Endothelial cell of umbilical vein (primary cell): ENCODE data around the gene C10orf71. TPM values are rescaled to one million over a fixed set of nuclear protein-coding genes. Genes with fewer than 3 reads are reported as not detected.

Experiments used
- BruUV-seq: library from RNA; stranded (reverse); fragments of 400-500 nt; replicated peaks from 2 replicates; lab custom pipeline; 2021; lab: Mats Ljungman, UMichigan
- CTCF ChIA-PET: fragments of 300-600, 350-600 bp; sonication (Branson Sonifier 250); formaldehyde crosslinking; loops from one replicate; lab custom pipeline; 2021; ENCODE audit warnings: antibody characterized with exemption, inconsistent platforms; lab: Charles Lee
- POLR2A ChIA-PET: fragments of 300-600, 350-600 bp; sonication (Branson Sonifier 250); formaldehyde crosslinking; loops from one replicate; lab custom pipeline; 2021; ENCODE audit warnings: antibody characterized with exemption, inconsistent platforms; lab: Charles Lee
- DNase-seq: peaks from one replicate; pipeline ENCODE4 v3.0.0-alpha.2; 2011; ENCODE audit warnings: low read depth, low spot score
- FAIRE-seq: peaks from 2 replicates; lab custom pipeline; 2011; peaks lifted over from hg19 to GRCh38; lab: Jason Lieb, UNC
- H2AFZ ChIP-seq: 2 replicates; pipeline ENCODE4 v1.6.0; 2012; ENCODE audit warnings: low read depth, low read length, control low read depth, inconsistent platforms
- H3K27ac ChIP-seq: 2 replicates; pipeline ENCODE4 v1.5.1; 2011; ENCODE audit warnings: low read depth, mild to moderate bottlenecking, control low read depth, low read length, moderate library complexity; ENCODE audit not compliant: insufficient read depth
- H3K27me3 ChIP-seq, 2 experiments: 2 replicates each; pipeline versions ENCODE4 v1.6.0 to v1.6.1; 2011; ENCODE audit warnings: low read length in 2 of 2, mixed read lengths in 1 of 2; ENCODE audit not compliant: control insufficient read depth in 2 of 2, insufficient read depth in 2 of 2
- H3K36me3 ChIP-seq, 2 experiments: 2 replicates in 1 of 2; 3 replicates in 1 of 2; pipeline ENCODE4 v1.5.1; 2011; ENCODE audit warnings: low read length in 2 of 2, mild to moderate bottlenecking in 1 of 2, moderate library complexity in 1 of 2; ENCODE audit not compliant: control insufficient read depth in 2 of 2, insufficient read depth in 2 of 2; ENCODE audit errors: extremely low read depth in 1 of 2
- H3K4me1 ChIP-seq: 3 replicates; pipeline ENCODE4 v1.5.1; 2011; ENCODE audit warnings: mild to moderate bottlenecking, low read length; ENCODE audit not compliant: control insufficient read depth, insufficient read depth; ENCODE audit errors: extremely low read depth
- H3K4me2 ChIP-seq: 2 replicates; pipeline ENCODE4 v1.6.1; 2011; ENCODE audit warnings: low read length, control low read depth, mixed read lengths; ENCODE audit not compliant: insufficient read depth
- H3K4me3 ChIP-seq, 3 experiments: fragments of 200-600 bp in 1 of 3; sonication (generic), shearing (Covaris generic) in 1 of 3; replicated peaks in 1 of 3; 2 replicates each; pipeline ENCODE4 v1.5.1; 2011 to 2016; ENCODE audit warnings: control low read depth in 3 of 3, low read length in 3 of 3, mild to moderate bottlenecking in 2 of 3, inconsistent platforms in 1 of 3, low read depth in 1 of 3, moderate library complexity in 1 of 3; ENCODE audit not compliant: insufficient read depth in 1 of 3
- H3K79me2 ChIP-seq: 2 replicates; pipeline ENCODE4 v1.6.0; 2012; ENCODE audit warnings: low read length, inconsistent platforms; ENCODE audit not compliant: control insufficient read depth, insufficient read depth
- H3K9ac ChIP-seq: replicated peaks from 2 replicates; pipeline ENCODE3; 2011; ENCODE audit warnings: low read length, control low read depth; ENCODE audit not compliant: insufficient read depth; ENCODE audit errors: extremely low read depth
- H3K9me1 ChIP-seq: replicated peaks from 3 replicates; pipeline ENCODE4 v1.6.0; 2011; ENCODE audit warnings: mild to moderate bottlenecking, low read length; ENCODE audit not compliant: control insufficient read depth, insufficient read depth; ENCODE audit errors: extremely low read depth
- H3K9me3 ChIP-seq: replicated peaks from 2 replicates; pipeline ENCODE4 v1.5.1; 2012; ENCODE audit warnings: low read length, inconsistent platforms; ENCODE audit not compliant: control insufficient read depth, insufficient read depth
- H4K20me1 ChIP-seq: replicated peaks from 2 replicates; pipeline ENCODE3; 2011; ENCODE audit warnings: mild to moderate bottlenecking, low read length; ENCODE audit not compliant: control insufficient read depth, insufficient read depth; ENCODE audit errors: extremely low read depth
- CTCF ChIP-seq, 2 donors: IDR thresholded peaks; 1 replicate in 1 of 2; 2 replicates in 1 of 2; pipeline ENCODE4 v1.5.1; 2011; ENCODE audit warnings: low read length in 2 of 2, mild to moderate bottlenecking in 2 of 2, moderate library complexity in 2 of 2, control low read depth in 1 of 2, inconsistent platforms in 1 of 2, low read depth in 1 of 2; ENCODE audit not compliant: insufficient read depth in 1 of 2; ENCODE audit errors: extremely low read depth in 1 of 2
- EZH2 ChIP-seq: IDR thresholded peaks from 2 replicates; pipeline ENCODE4 v1.6.1; 2012; ENCODE audit warnings: borderline replicate concordance, low read depth, mild to moderate bottlenecking, moderate library complexity, low read length, inconsistent platforms; ENCODE audit not compliant: severe bottlenecking
- FOS ChIP-seq: IDR thresholded peaks from 2 replicates; pipeline ENCODE4 v1.6.1; 2011; ENCODE audit warnings: mild to moderate bottlenecking, low read length, moderate library complexity, borderline replicate concordance; ENCODE audit not compliant: insufficient read depth
- GATA2 ChIP-seq: IDR thresholded peaks from 2 replicates; pipeline ENCODE4 v1.7.0; 2011; ENCODE audit warnings: low read depth, mild to moderate bottlenecking, moderate library complexity, mixed read lengths, low read length; ENCODE audit not compliant: insufficient read length, insufficient read depth
- dilution Hi-C: fragments of 300-500 bp; cut with MboI; formaldehyde crosslinking; loops from one replicate; pipeline ENCODE4 v1.15.0; 2019; ENCODE audit warnings: low sequenced_read_pairs; ENCODE audit not compliant: extremely low pct_ligation_motif_present
- intact Hi-C: fragments of 100-400 bp; cut with micrococcal nuclease; formaldehyde crosslinking; loops from one replicate; pipeline ENCODE4 v1.10.0; 2022
- polyA plus RNA-seq, 4 experiments: library from polyadenylated mRNA; depleted of rRNA in 3 of 4; stranded (reverse) in 3 of 4; unstranded in 1 of 4; fragments of >200 nt; gene quantifications; 2 replicates each; pipeline versions ENCODE4 v1.2.1 to v1.2.3, GENCODE V29; 2011 to 2012; ENCODE audit warnings: missing spikeins in 1 of 4
- total RNA-seq: library from RNA; stranded (reverse); gene quantifications from 2 replicates; pipeline ENCODE4 v1.2.3, GENCODE V29; 2021

The C10orf71 gene
- total and polyA plus RNA-seq, 2 donors (not counting 3 experiments of a cell fraction or from before 2014, with no cell fraction given), result not detected

- Histone ChIP-seq H3K9me1 (no peaks in the 10 kb centered on the region), H3K4me1 (no peaks in the 10 kb centered on the region), H3K27me3 (peaks cover 0 to 1% of the 10 kb centered on the region in 2 experiments), H3K9me3 (no peaks in the 10 kb centered on the region), H4K20me1 (no peaks in the 10 kb centered on the region), H3K4me2 (no peak overlapping the region), H3K27ac (no peak overlapping the region), H3K36me3 (no peaks in the 10 kb centered on the region), H3K4me3 (no peak overlapping the region), H2AFZ (no peak overlapping the region), H3K9ac (no peak overlapping the region), H3K79me2 (no peaks in the 10 kb centered on the region)
- intact Hi-C loops, result no loop called here
- TF ChIP-seq FOS (no peak), EZH2 (no peak), CTCF (IDR thresholded peaks at IDR 0.05; ENCODE audit: extremely low read depth in 1 of 2, insufficient read depth in 1 of 2, low read depth in 1 of 2, low read length in 2 of 2) (no peak), GATA2 (no peak)
- DNase-seq (no peak), FAIRE-seq (no peak)
- ChIA-PET CTCF (interaction anchor here (0.8 to 1.8 kb wide), 2 partner anchors 11 to 46 kb away, joined by 3 to 4 read pairs; no protein-coding TSS in a partner anchor), POLR2A (no interaction called here)
- no TSS peak for BruUV-seq
- dilution Hi-C loops, result no loop called here
Observed at GRCh38 chr10:49361178-49361554, 62.2 kb downstream of the C10orf71 start.
